ENCODE data around the gene PRKCA. TPM values are rescaled to one million over a fixed set of nuclear protein-coding genes. Genes with fewer than 3 reads are reported as not detected.

Gene PRKCA
- total and polyA plus RNA-seq, 10 of the 15 experiments (the other 5 are each of a cell fraction or from before 2014, with no cell fraction given), result 0.11 to 14.6 (median 0.72) TPM

GRCh38 chr17:66717641-66718058 lies 415.2 kb downstream of the PRKCA start:
- DNase-seq (ENCODE audit: low read depth, low spot score), result no peak
- ChIA-PET POLR2A (interaction anchor here (0.5 kb wide), 1 partner anchor 10 kb away, joined by 3 read pairs; no protein-coding TSS in a partner anchor), SMC1A (ENCODE audit: uncharacterized antibody, unreplicated experiment) (interaction anchor here (0.6 to 2.6 kb wide), 9 partner anchors 10 to 556 kb away, joined by 3 to 13 read pairs (median 6); no protein-coding TSS in a partner anchor), RAD21 (ENCODE audit: unreplicated experiment) (interaction anchor here (0.9 to 2.5 kb wide), 9 partner anchors 10 to 364 kb away, joined by 3 to 21 read pairs (median 5); no protein-coding TSS in a partner anchor), CTCF (interaction anchor here (1.0 to 5.8 kb wide), 9 partner anchors 9 to 435 kb away, joined by 3 to 56 read pairs (median 14); no protein-coding TSS in a partner anchor)
- WGBS (ENCODE audit: insufficient coverage, insufficient replicate concordance, low lambda C conversion rate, missing lambda C conversion rate), result under 1% methylated on average over 9 of the region's 9 CpGs
- no TSS peak for BruUV-seq (replicated peaks)
- in situ Hi-C loops (cut with MboI) (loop anchor here (5.0 to 25.0 kb wide), 4 partner anchors 190 to 920 kb away; no protein-coding TSS in a partner anchor), intact Hi-C loops (cut with micrococcal nuclease; ENCODE audit: unreplicated experiment) (loop anchor here (1.0 to 10.0 kb wide), 6 partner anchors 189 to 857 kb away; partner anchors contain the start of gene PITPNC1)
- no peaks in the 10 kb centered on the region for H3K36me3 ChIP-seq (ENCODE audit: control insufficient read depth in 2 of 2, insufficient read depth in 2 of 2, low read length in 1 of 2)
- peak; percentile 63 for ATAC-seq
- H3K4me2 ChIP-seq (ENCODE audit: control insufficient read depth, insufficient read depth), result no peak overlapping the region
- no peak overlapping the region for H3K27ac ChIP-seq (ENCODE audit: control insufficient read depth, insufficient read depth)
- no peak overlapping the region; the same call in 1 of the 2 replicates for H2AFZ ChIP-seq (ENCODE audit: control insufficient read depth, low read depth, low read length)
- no peaks in the 10 kb centered on the region for H3K79me2 ChIP-seq (ENCODE audit: control insufficient read depth, insufficient read depth, low read length)
- no peak for FAIRE-seq
- no peaks in the 10 kb centered on the region for H4K20me1 ChIP-seq (ENCODE audit: control insufficient read depth, insufficient read depth)
- no peak overlapping the region for H3K9ac ChIP-seq (ENCODE audit: control insufficient read depth, insufficient read depth, low read length)
- H3K27me3 ChIP-seq (replicated peaks in 1 of 2; ENCODE audit: control insufficient read depth in 2 of 2, insufficient read depth in 2 of 2, low read length in 1 of 2), result no peaks in the 10 kb centered on the region; a peak in 1 of 4 replicates
- H3K4me3 ChIP-seq, result no peak overlapping the region
- no peaks in the 10 kb centered on the region for H3K9me3 ChIP-seq (replicated peaks; ENCODE audit: control insufficient read depth, insufficient read depth, low read length)
- peaks cover 19% of the 10 kb centered on the region for H3K4me1 ChIP-seq (ENCODE audit: control insufficient read depth, insufficient read depth, low read length)
- TF ChIP-seq BCL3 (IDR thresholded peaks at IDR 0.05; ENCODE audit: borderline replicate concordance, insufficient read depth, low read depth, low read length, poor library complexity, severe bottlenecking) (no peak), E2F8 (IDR thresholded peaks at IDR 0.05; ENCODE audit: low read depth, partially characterized antibody) (no peak), RELA (IDR thresholded peaks at IDR 0.05; ENCODE audit: borderline replicate concordance, partially characterized antibody) (no peak), ZNF592 (IDR thresholded peaks at IDR 0.05) (no peak), DPF2 (IDR thresholded peaks at IDR 0.05) (peak; percentile 92), NR2C1 (IDR thresholded peaks at IDR 0.05) (no peak), JUNB (IDR thresholded peaks at IDR 0.05) (peak; percentile 39; the same call in 1 of the 2 replicates), FOS (IDR thresholded peaks at IDR 0.05; ENCODE audit: borderline replicate concordance, extremely low read depth, insufficient read length) (no peak), MYB (IDR thresholded peaks at IDR 0.05; ENCODE audit: borderline replicate concordance, low read depth, low read length) (peak; percentile 22; the same call in 1 of the 2 replicates), ETV6 (conservative IDR thresholded peaks at IDR 0.05 in 1 of 2, IDR thresholded peaks at IDR 0.05 in 1 of 2; ENCODE audit: borderline replicate concordance in 1 of 2, low read depth in 1 of 2) (0 out of 4 replicates have a peak, but pooled peaks of 1 of the 2 experiments have one; percentile 33), RUNX3 (IDR thresholded peaks at IDR 0.05; ENCODE audit: low read length) (peak; percentile 93), USF2 (IDR thresholded peaks at IDR 0.05; ENCODE audit: borderline replicate concordance, low read depth, low read length) (no peak)

All from GM12878 (cell line).